ENCODE results near the gene KRT6B. TPM values are rescaled to one million over a fixed set of nuclear protein-coding genes. Genes with fewer than 3 reads are reported as not detected.

KRT6B gene
- total and polyA plus RNA-seq, 2 of the 8 experiments (the other 6 are each of a cell fraction or from before 2014, with no cell fraction given), result not detected

GRCh38 chr12:52487211-52487610 is 35.3 kb upstream of the KRT6B start:
- TF ChIP-seq NANOG (IDR thresholded peaks at IDR 0.05; ENCODE audit: insufficient read depth, low read depth, low read length, poor library complexity, severe bottlenecking), result no peak
- no peak for TF ChIP-seq E2F6 (IDR thresholded peaks at IDR 0.05)
- TF ChIP-seq SP4 (IDR thresholded peaks at IDR 0.05; ENCODE audit: low read length), result no peak
- no peak for TF ChIP-seq ZNF274 (IDR thresholded peaks at IDR 0.05; ENCODE audit: borderline replicate concordance, extremely low read depth, low read length)
- TF ChIP-seq FOSL1 (IDR thresholded peaks at IDR 0.05; ENCODE audit: insufficient read depth, low read depth, low read length), result no peak
- TF ChIP-seq CTBP2 (IDR thresholded peaks at IDR 0.05; ENCODE audit: borderline replicate concordance, insufficient read depth, insufficient read length, low read length), result no peak
- no peak for TF ChIP-seq BACH1 (IDR thresholded peaks at IDR 0.05; ENCODE audit: low read length)
- TF ChIP-seq RBBP5 (IDR thresholded peaks at IDR 0.05; ENCODE audit: borderline replicate concordance, low read depth, low read length), result no peak
- TF ChIP-seq POLR2A (IDR thresholded peaks at IDR 0.05; ENCODE audit: control extremely low read depth in 1 of 2, low read depth in 2 of 2, low read length in 2 of 2), result no peak
- TF ChIP-seq JUN (IDR thresholded peaks at IDR 0.05; ENCODE audit: low read depth, low read length), result no peak
- TF ChIP-seq SRF (IDR thresholded peaks at IDR 0.05; ENCODE audit: low read depth, low read length), result no peak
- no peak for TF ChIP-seq PHF8 (conservative IDR thresholded peaks at IDR 0.05; ENCODE audit: low read depth, low read length)
- Histone ChIP-seq H3K36me3 (ENCODE audit: control insufficient read depth in 2 of 4, insufficient read depth in 4 of 4, low read length in 3 of 4) (no peaks in the 10 kb centered on the region), H3K79me2 (ENCODE audit: control insufficient read depth in 1 of 2, insufficient read depth in 2 of 2, low read length in 2 of 2) (no peaks in the 10 kb centered on the region), H3K14ac (ENCODE audit: insufficient read length) (no peak overlapping the region), H3K56ac (replicated peaks; ENCODE audit: insufficient read length, low read depth, low read length) (no peak overlapping the region), H2AK5ac (ENCODE audit: low read depth, low read length) (no peak overlapping the region), H2BK15ac (ENCODE audit: low read length) (no peak overlapping the region), H3K9me3 (ENCODE audit: insufficient read depth in 2 of 2, low read depth in 1 of 2, low read length in 1 of 2) (no peaks in the 10 kb centered on the region), H4K91ac (replicated peaks; ENCODE audit: insufficient read length, low read length) (no peak overlapping the region), H4K5ac (ENCODE audit: insufficient read length, low read depth, low read length) (no peak overlapping the region), H3K27me3 (replicated peaks in 1 of 4; ENCODE audit: control insufficient read depth in 3 of 4, extremely low read depth in 1 of 4, insufficient read depth in 3 of 4, low read length in 3 of 4) (no peaks in the 10 kb centered on the region), H3K79me1 (ENCODE audit: low read depth, low read length) (no peaks in the 10 kb centered on the region), H2BK20ac (ENCODE audit: low read length) (no peak overlapping the region), H3K4me1 (replicated peaks in 1 of 4; ENCODE audit: control insufficient read depth in 3 of 4, insufficient read depth in 4 of 4, low read length in 3 of 4) (no peaks in the 10 kb centered on the region), H3K23me2 (ENCODE audit: low read depth, low read length) (no peaks in the 10 kb centered on the region), H2BK5ac (ENCODE audit: low read depth, low read length) (no peak overlapping the region), H3K27ac (ENCODE audit: low read depth, low read length) (no peak overlapping the region), H2BK120ac (replicated peaks; ENCODE audit: low read depth, low read length) (no peak overlapping the region), H3K4me2 (ENCODE audit: insufficient read depth in 1 of 2, low read depth in 2 of 2, low read length in 2 of 2) (no peak overlapping the region), H3K4ac (replicated peaks; ENCODE audit: insufficient read length, low read depth, low read length) (no peak overlapping the region), H3K18ac (ENCODE audit: extremely low read depth, low read length) (no peak overlapping the region), H2AFZ (ENCODE audit: low read length) (no peak overlapping the region), H2BK12ac (ENCODE audit: low read depth, low read length) (no peak overlapping the region), H3K23ac (ENCODE audit: insufficient read length) (no peak overlapping the region), H4K8ac (ENCODE audit: extremely low read depth, insufficient read depth, low read length) (no peak overlapping the region), H4K20me1 (replicated peaks in 1 of 2; ENCODE audit: control insufficient read depth in 1 of 2, insufficient read depth in 2 of 2, low read length in 2 of 2) (no peaks in the 10 kb centered on the region), H3K9ac (replicated peaks in 1 of 4; ENCODE audit: extremely low read depth in 1 of 4, low read depth in 3 of 4, low read length in 3 of 4) (no peak overlapping the region), H3K4me3 (ENCODE audit: extremely low read depth in 1 of 4, insufficient read depth in 2 of 4, low read depth in 3 of 4, low read length in 4 of 4) (no peak overlapping the region)
- WGBS, 2 experiments (ENCODE audit: extremely low coverage in 1 of 2, insufficient coverage in 1 of 2, insufficient read length in 1 of 2, insufficient replicate concordance in 2 of 2, low coverage in 1 of 2, low lambda C conversion rate in 2 of 2, missing lambda C conversion rate in 1 of 2), result 52% methylated on average over 1 of the region's 1 CpG; no CpG with 5 or more reads in 1 of the 2 experiments
- CTCF ChIA-PET (ENCODE audit: partially characterized antibody), result no interaction called here
- DNase-seq (ENCODE audit: low read depth in 1 of 2, low spot score in 2 of 2) (no peak), FAIRE-seq (no peak)
- POLR2A ChIA-PET (ENCODE audit: partially characterized antibody), result no interaction called here
